ENCODE data around the gene ZSWIM8.
"Not testable (repeated sequence)": the region's sequence is repeated elsewhere in the genome, so short reads cannot be mapped to it uniquely, and the experiment has no call there.

- TF ChIP-seq EZH2 (IDR thresholded peaks at IDR 0.05; ENCODE audit: borderline replicate concordance); CTCF (IDR thresholded peaks at IDR 0.05; ENCODE audit: poor library complexity): not testable (repeated sequence)
Observed at GRCh38 chr10:73787031-73787800, 1.8 kb downstream of the ZSWIM8 start.

Data from hepatocyte (in vitro differentiated cells).